SW480 (cell line): ENCODE results near the gene SENP1.

Source experiments
- DNase-seq: peaks from one replicate; pipeline ENCODE4 v3.0.0-alpha.2; 2016; ENCODE audit warnings: low spot score

Gene SENP1

DNA sequence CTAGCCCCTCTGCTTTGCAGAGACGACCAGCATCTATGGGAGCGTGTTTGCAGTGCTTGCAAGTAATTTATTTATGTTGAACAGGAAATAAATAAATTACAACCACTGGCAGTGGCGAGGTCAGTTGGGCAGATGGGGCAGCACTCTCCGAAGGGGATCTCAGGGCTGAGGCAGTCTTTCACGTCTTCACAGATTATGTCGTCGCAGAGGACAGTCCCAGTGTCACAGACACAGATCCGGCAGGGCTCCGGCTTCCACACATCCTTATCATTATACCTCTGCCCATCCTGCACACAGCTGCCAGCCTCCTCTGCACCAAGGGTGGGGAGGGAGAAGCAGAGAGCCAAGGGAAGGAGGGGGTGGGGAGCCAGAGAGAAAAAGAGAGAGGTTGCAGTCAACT is 106.1 kb downstream of the SENP1 start:
- no peak for DNase-seq

DNA sequence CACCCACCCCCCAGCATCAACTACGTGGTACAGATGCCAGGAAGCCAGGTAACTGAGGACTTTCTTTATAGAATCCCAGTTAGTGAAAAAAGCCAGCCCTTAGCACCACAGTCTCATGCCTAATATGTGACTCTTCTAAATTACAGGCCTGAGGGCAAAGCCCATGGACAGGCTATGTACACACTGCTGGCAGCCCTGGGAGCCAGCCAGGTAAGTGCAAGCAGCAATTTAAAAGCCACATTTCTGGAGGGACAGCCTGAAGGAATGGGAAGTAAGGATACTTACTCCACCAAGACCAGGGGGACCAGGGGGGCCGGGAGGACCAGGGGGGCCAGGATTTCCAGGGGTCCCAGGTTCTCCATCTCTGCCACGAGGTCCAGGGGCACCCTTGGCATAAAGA is 108.6 kb downstream of the SENP1 start:
- no peak for DNase-seq

DNA sequence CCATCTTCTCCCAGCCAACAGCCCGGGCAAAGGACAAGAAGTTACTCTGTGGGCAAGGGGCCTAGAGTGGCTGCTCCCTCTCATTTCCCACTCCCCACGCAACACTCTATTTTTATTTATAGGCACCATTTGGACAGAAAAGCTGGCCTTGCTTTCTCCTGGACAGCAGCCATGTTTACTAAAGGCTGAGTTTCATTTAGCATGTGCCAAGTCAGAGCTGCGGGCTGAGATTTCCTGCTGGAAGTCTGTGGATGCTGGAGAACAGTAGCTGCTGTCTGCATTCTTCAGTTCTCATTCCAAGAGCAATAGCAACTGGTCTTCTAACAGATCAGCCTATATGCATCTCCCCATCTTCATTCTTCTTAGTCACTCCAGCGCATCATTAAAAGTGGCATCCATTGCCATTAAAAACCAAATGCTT is 109.9 kb downstream of the SENP1 start:
- no peak for DNase-seq

GRCh38 chr12:47993491-47993890 is 112.4 kb downstream of the SENP1 start:
- no peak for DNase-seq
